H1 (cell line): Measurements from ENCODE around the gene STXBP4. TPM values are rescaled to one million over a fixed set of nuclear protein-coding genes. Genes with fewer than 3 reads are reported as not detected.

Experiments used
- CTCF ChIA-PET: fragments of 300-600 bp; sonication (Branson Sonifier 250); formaldehyde crosslinking; loops from one replicate; lab custom pipeline; 2021; ENCODE audit not compliant: partially characterized antibody; lab: Charles Lee
- POLR2A ChIA-PET: fragments of 300-600 bp; sonication (Branson Sonifier 250); formaldehyde crosslinking; loops from one replicate; lab custom pipeline; 2021; ENCODE audit warnings: inconsistent platforms; ENCODE audit not compliant: partially characterized antibody; lab: Charles Lee
- DNase-seq, 2 experiments: peaks; one replicate each; pipeline versions ENCODE4 v3.0.0 to v3.0.0-alpha.2; 2010 to 2022; ENCODE audit warnings: low spot score in 2 of 2, low read depth in 1 of 2, mixed read lengths in 1 of 2
- FAIRE-seq: peaks from 2 replicates; lab custom pipeline; 2011; peaks lifted over from hg19 to GRCh38; lab: Jason Lieb, UNC
- H2AFZ ChIP-seq: 2 replicates; pipeline ENCODE4 v1.8.1; 2012; ENCODE audit warnings: low read length, inconsistent platforms
- H2AK5ac ChIP-seq: 2 replicates; pipeline ENCODE4 v1.6.1; 2013; ENCODE audit warnings: low read depth, low read length
- H2BK120ac ChIP-seq: replicated peaks from 2 replicates; pipeline ENCODE3; 2013; ENCODE audit warnings: low read depth, low read length, inconsistent platforms
- H2BK12ac ChIP-seq: 2 replicates; pipeline ENCODE4 v1.6.1; 2013; ENCODE audit warnings: low read depth, low read length
- H2BK15ac ChIP-seq: 2 replicates; pipeline ENCODE4 v1.6.1; 2013; ENCODE audit warnings: low read length
- H2BK20ac ChIP-seq: 2 replicates; pipeline ENCODE4 v1.6.1; 2013; ENCODE audit warnings: low read length
- H2BK5ac ChIP-seq: 2 replicates; pipeline ENCODE4 v1.6.1; 2013; ENCODE audit warnings: low read depth, low read length
- H3K14ac ChIP-seq: 2 replicates; pipeline ENCODE4 v1.6.1; 2013; ENCODE audit warnings: inconsistent platforms; ENCODE audit not compliant: insufficient read length
- H3K18ac ChIP-seq: 2 replicates; pipeline ENCODE4 v1.6.1; 2013; ENCODE audit warnings: low read length; ENCODE audit errors: extremely low read depth
- H3K23ac ChIP-seq: 2 replicates; pipeline ENCODE4 v1.6.1; 2013; ENCODE audit warnings: inconsistent platforms; ENCODE audit not compliant: insufficient read length
- H3K23me2 ChIP-seq: 2 replicates; pipeline ENCODE4 v1.6.1; 2013; ENCODE audit warnings: low read depth, low read length
- H3K27ac ChIP-seq: 2 replicates; pipeline ENCODE4 v1.6.1; 2011; ENCODE audit warnings: low read depth, low read length, inconsistent platforms
- H3K27me3 ChIP-seq, 4 experiments: replicated peaks in 1 of 4; 1 replicate in 1 of 4; 2 replicates in 3 of 4; pipeline versions ENCODE4 v1.6.1 to v1.8.1; 2011 to 2013; ENCODE audit warnings: low read length in 3 of 4, mild to moderate bottlenecking in 3 of 4, inconsistent platforms in 2 of 4, mixed read lengths in 2 of 4, moderate library complexity in 1 of 4; ENCODE audit not compliant: control insufficient read depth in 3 of 4, insufficient read depth in 3 of 4; ENCODE audit errors: extremely low read depth in 1 of 4
- H3K36me3 ChIP-seq, 4 experiments: 2 replicates each; pipeline versions ENCODE4 v1.6.1 to v1.8.1; 2011 to 2013; ENCODE audit warnings: mild to moderate bottlenecking in 4 of 4, low read length in 3 of 4, moderate library complexity in 2 of 4, control low read depth in 1 of 4, inconsistent platforms in 1 of 4; ENCODE audit not compliant: insufficient read depth in 4 of 4, control insufficient read depth in 2 of 4
- H3K4ac ChIP-seq: replicated peaks from 2 replicates; pipeline ENCODE3; 2013; ENCODE audit warnings: low read length, low read depth, mixed read lengths, inconsistent platforms; ENCODE audit not compliant: insufficient read length
- H3K4me1 ChIP-seq, 4 experiments: replicated peaks in 1 of 4; 1 replicate in 1 of 4; 2 replicates in 3 of 4; pipeline versions ENCODE4 v1.6.1 to v1.8.1; 2011 to 2013; ENCODE audit warnings: low read length in 3 of 4, inconsistent platforms in 2 of 4, mixed read lengths in 1 of 4; ENCODE audit not compliant: insufficient read depth in 4 of 4, control insufficient read depth in 3 of 4
- H3K4me2 ChIP-seq, 2 experiments: 2 replicates each; pipeline versions ENCODE4 v1.6.1 to v1.8.1; 2011 to 2013; ENCODE audit warnings: low read depth in 2 of 2, low read length in 2 of 2, control low read depth in 1 of 2, inconsistent platforms in 1 of 2, mild to moderate bottlenecking in 1 of 2; ENCODE audit not compliant: insufficient read depth in 1 of 2
- H3K4me3 ChIP-seq, 4 experiments: fragments of 200-600, 300-600 bp in 1 of 4; sonication (generic), shearing (Covaris generic), sonication (Bioruptor Twin) in 1 of 4; 2 replicates each; pipeline versions ENCODE4 v1.5.1 to v1.8.1; 2011 to 2016; ENCODE audit warnings: low read length in 4 of 4, low read depth in 3 of 4, control low read depth in 2 of 4, inconsistent platforms in 2 of 4, mild to moderate bottlenecking in 2 of 4, mixed read lengths in 1 of 4, moderate library complexity in 1 of 4; ENCODE audit not compliant: insufficient read depth in 2 of 4; ENCODE audit errors: extremely low read depth in 1 of 4
- H3K56ac ChIP-seq: replicated peaks from 2 replicates; pipeline ENCODE3; 2013; ENCODE audit warnings: low read depth, mild to moderate bottlenecking, mixed read lengths, low read length, inconsistent platforms; ENCODE audit not compliant: insufficient read length
- H3K79me1 ChIP-seq: 2 replicates; pipeline ENCODE4 v1.6.1; 2013; ENCODE audit warnings: low read depth, low read length, control low read depth
- H3K79me2 ChIP-seq, 2 experiments: 2 replicates each; pipeline versions ENCODE4 v1.6.1 to v1.8.1; 2012 to 2013; ENCODE audit warnings: low read length in 2 of 2, mild to moderate bottlenecking in 2 of 2, inconsistent platforms in 1 of 2; ENCODE audit not compliant: insufficient read depth in 2 of 2, control insufficient read depth in 1 of 2
- H3K9ac ChIP-seq, 4 experiments: replicated peaks in 1 of 4; 1 replicate in 1 of 4; 2 replicates in 3 of 4; pipeline versions ENCODE4 v1.6.1 to v1.8.1; 2011 to 2013; ENCODE audit warnings: low read depth in 3 of 4, low read length in 3 of 4, control low read depth in 2 of 4, mild to moderate bottlenecking in 2 of 4, moderate library complexity in 2 of 4, inconsistent platforms in 1 of 4; ENCODE audit errors: extremely low read depth in 1 of 4
- H3K9me3 ChIP-seq, 2 experiments: 2 replicates each; pipeline versions ENCODE4 v1.6.1 to v1.8.1; 2012 to 2013; ENCODE audit warnings: mild to moderate bottlenecking in 2 of 2, moderate library complexity in 2 of 2, control low read depth in 1 of 2, inconsistent platforms in 1 of 2, low read depth in 1 of 2, low read length in 1 of 2, mixed read lengths in 1 of 2; ENCODE audit not compliant: insufficient read depth in 2 of 2
- H4K20me1 ChIP-seq, 2 experiments: replicated peaks in 1 of 2; 2 replicates each; pipeline versions ENCODE3 to v1.8.1; 2011 to 2013; ENCODE audit warnings: inconsistent platforms in 2 of 2, low read length in 2 of 2, mild to moderate bottlenecking in 1 of 2; ENCODE audit not compliant: insufficient read depth in 2 of 2, control insufficient read depth in 1 of 2
- H4K5ac ChIP-seq: 2 replicates; pipeline ENCODE4 v1.6.1; 2013; ENCODE audit warnings: low read length, low read depth, mixed read lengths, inconsistent platforms; ENCODE audit not compliant: insufficient read length
- H4K8ac ChIP-seq: 2 replicates; pipeline ENCODE4 v1.8.0; 2013; ENCODE audit warnings: mild to moderate bottlenecking, moderate library complexity, low read length, inconsistent platforms; ENCODE audit not compliant: insufficient read depth; ENCODE audit errors: extremely low read depth
- H4K91ac ChIP-seq: replicated peaks from 2 replicates; pipeline ENCODE3; 2013; ENCODE audit warnings: low read length, mixed read lengths, inconsistent platforms; ENCODE audit not compliant: insufficient read length
- JUN ChIP-seq: IDR thresholded peaks from 2 replicates; pipeline ENCODE4 v1.6.1; 2011; ENCODE audit warnings: low read depth, mild to moderate bottlenecking, improper control_type of control experiment, low read length
- POLR2AphosphoS5 ChIP-seq: IDR thresholded peaks from 2 replicates; pipeline ENCODE4 v1.6.1; 2011; ENCODE audit warnings: low read depth, low read length
- WGBS, 2 experiments: shearing (Covaris generic) in 1 of 2; methylation state at CpG; one replicate each; pipeline versions ENCODE4 v1.1.6 to v1.1.7; 2013 to 2015; ENCODE audit warnings: low lambda C conversion rate in 2 of 2, mixed read lengths in 2 of 2, inconsistent platforms in 1 of 2, low coverage in 1 of 2, missing lambda C conversion rate in 1 of 2; ENCODE audit not compliant: insufficient replicate concordance in 2 of 2, insufficient coverage in 1 of 2, insufficient read length in 1 of 2; ENCODE audit errors: extremely low coverage in 1 of 2, missing lambda C conversion rate in 1 of 2; 5-methylcytosine and 5-hydroxymethylcytosine counted together
- polyA plus RNA-seq, 7 experiments: library from polyadenylated mRNA; depleted of rRNA in 3 of 7; stranded (reverse) in 5 of 7; unstranded in 2 of 7; fragments of >200 nt in 5 of 7; fragments of 200-250 nt in 2 of 7; gene quantifications; 1 replicate in 5 of 7; 2 replicates in 1 of 7; 4 replicates in 1 of 7; pipeline versions ENCODE4 v1.2.1 to v1.2.3, GENCODE V29; 2011 to 2013; ENCODE audit warnings: missing spikeins in 2 of 7, mixed read lengths in 2 of 7
- total RNA-seq: library from RNA; stranded (reverse); fragmentation: NEBNext Ultra II Directional; extraction: Animal tissue kit (Norgen Biotek cat#: 25700); gene quantifications from 2 replicates; pipeline ENCODE4 v1.2.1, GENCODE V29; 2021

The STXBP4 gene
- total and polyA plus RNA-seq, 2 of the 8 experiments (the other 6 are each of a cell fraction or from before 2014, with no cell fraction given) = 3.2 to 18.5 TPM

- Histone ChIP-seq H3K14ac (no peak overlapping the region), H3K23ac (no peak overlapping the region), H2AK5ac (no peak overlapping the region), H3K18ac (no peak overlapping the region), H3K79me2 (no peaks in the 10 kb centered on the region), H2AFZ (no peak overlapping the region), H3K27me3 (no peaks in the 10 kb centered on the region), H4K20me1 (no peaks in the 10 kb centered on the region), H4K8ac (no peak overlapping the region), H3K4me2 (no peak overlapping the region), H3K27ac (no peak overlapping the region), H3K4me1 (no peaks in the 10 kb centered on the region), H2BK15ac (no peak overlapping the region), H3K4me3 (no peak overlapping the region), H3K4ac (no peak overlapping the region), H3K36me3 (peaks cover 28 to 78% (median 65%) of the 10 kb centered on the region in 4 experiments), H3K9me3 (no peaks in the 10 kb centered on the region), H3K23me2 (no peaks in the 10 kb centered on the region), H3K79me1 (no peaks in the 10 kb centered on the region), H2BK12ac (no peak overlapping the region), H3K9ac (no peak overlapping the region), H2BK5ac (no peak overlapping the region), H2BK20ac (no peak overlapping the region), H2BK120ac (no peak overlapping the region), H4K91ac (no peak overlapping the region), H4K5ac (no peak overlapping the region), H3K56ac (no peak overlapping the region)
- ChIA-PET POLR2A (no interaction called here), CTCF (no interaction called here)
- no peak for FAIRE-seq
- DNase-seq = no peak
- 94% methylated on average over 5 of the region's 5 CpGs; no CpG with 5 or more reads in 1 of the 2 experiments for WGBS, 2 experiments
- TF ChIP-seq JUN (no peak), POLR2AphosphoS5 (no peak)
Measured at GRCh38 chr17:54935471-54935870, 33.1 kb upstream of the STXBP4 start.
